LNCAP (cell line): ENCODE measurements around the gene IMPG2.

Source experiments
- TF ChIP-seq, protein P1 (sequence below): fragments of 450-650 bp; IDR thresholded peaks from 2 replicates; pipeline ENCODE4 v1.5.1; 2017; ENCODE audit warnings: mild to moderate bottlenecking

IMPG2 gene

DNA sequence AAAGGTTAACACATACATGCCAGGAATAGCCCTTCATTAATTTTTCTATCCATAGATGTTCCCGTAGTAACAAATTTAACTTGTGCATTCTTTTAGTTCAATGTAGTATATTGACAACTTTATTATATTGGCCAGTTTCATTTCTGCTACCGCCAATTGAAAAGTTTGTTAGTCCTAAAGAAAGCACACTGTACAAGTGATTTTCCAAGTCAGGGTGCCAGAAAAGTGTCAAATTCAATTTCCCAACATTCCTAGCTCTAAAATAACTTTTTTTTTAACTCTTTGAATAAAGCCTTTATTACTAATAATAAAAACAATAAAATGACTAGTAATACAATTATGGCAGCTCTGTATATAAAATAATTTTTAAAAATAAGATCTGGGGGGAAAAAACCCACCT, 68.9 kb downstream of the IMPG2 start:
- TF ChIP-seq, protein P1, sequence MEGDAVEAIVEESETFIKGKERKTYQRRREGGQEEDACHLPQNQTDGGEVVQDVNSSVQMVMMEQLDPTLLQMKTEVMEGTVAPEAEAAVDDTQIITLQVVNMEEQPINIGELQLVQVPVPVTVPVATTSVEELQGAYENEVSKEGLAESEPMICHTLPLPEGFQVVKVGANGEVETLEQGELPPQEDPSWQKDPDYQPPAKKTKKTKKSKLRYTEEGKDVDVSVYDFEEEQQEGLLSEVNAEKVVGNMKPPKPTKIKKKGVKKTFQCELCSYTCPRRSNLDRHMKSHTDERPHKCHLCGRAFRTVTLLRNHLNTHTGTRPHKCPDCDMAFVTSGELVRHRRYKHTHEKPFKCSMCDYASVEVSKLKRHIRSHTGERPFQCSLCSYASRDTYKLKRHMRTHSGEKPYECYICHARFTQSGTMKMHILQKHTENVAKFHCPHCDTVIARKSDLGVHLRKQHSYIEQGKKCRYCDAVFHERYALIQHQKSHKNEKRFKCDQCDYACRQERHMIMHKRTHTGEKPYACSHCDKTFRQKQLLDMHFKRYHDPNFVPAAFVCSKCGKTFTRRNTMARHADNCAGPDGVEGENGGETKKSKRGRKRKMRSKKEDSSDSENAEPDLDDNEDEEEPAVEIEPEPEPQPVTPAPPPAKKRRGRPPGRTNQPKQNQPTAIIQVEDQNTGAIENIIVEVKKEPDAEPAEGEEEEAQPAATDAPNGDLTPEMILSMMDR = no peak

DNA sequence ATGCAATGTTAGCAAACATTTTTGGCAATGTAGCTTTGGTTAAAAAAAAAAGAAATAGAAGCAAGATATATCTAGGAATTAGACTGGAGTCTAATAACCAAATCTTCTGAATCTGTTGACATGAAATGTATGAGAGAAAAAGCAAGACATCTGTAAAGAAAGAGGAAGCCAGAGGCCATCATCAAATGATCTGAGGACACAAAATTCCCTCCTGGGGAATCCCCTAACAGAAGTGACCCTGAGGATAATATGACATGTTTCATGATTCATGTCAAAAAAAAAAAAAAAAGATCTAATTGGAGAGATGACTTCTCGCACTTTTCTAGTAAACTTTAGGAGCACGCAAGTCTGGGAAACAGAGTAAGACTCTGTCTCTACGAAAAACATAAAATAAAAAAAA, 70.9 kb downstream of the IMPG2 start:
- TF ChIP-seq, protein P1 = no peak

DNA sequence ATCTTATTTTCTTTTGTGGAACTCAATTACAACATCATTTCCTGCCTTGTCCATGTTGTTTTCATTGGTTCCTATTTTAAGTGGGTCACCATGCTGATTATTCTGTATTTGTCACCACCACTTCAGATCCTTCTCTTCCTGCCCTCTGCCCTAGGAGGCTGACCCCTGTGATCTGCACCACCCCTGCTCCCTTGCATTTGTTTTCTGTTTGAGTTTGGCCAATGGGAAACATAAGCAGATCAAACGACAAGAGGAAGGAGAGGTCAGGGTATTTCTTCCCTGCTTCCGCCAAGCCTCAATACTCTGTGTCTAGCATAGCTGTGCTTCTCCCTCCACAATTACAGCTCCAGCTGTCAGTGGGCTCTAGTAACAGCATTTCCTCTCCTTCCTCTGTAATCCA, 71.6 kb downstream of the IMPG2 start:
- TF ChIP-seq, protein P1 = no peak

DNA sequence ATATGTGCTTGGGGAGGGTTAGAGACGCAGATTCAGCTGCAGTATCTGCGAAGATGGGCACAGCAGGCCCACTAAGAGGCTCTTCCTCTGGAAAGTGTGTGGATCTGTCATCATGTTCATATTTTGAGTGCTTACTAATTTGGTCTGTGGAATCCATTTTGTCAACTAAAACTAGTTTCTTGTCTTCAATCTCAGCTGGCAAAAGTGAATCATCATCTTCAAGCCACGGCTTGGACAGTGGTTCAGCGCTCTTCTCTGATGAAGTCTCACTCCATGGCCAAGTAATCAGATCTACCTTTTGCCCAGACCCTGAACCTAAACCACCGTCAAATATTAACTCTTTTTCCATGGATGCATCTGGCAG, 76.2 kb downstream of the IMPG2 start:
- TF ChIP-seq, protein P1 = no peak

DNA sequence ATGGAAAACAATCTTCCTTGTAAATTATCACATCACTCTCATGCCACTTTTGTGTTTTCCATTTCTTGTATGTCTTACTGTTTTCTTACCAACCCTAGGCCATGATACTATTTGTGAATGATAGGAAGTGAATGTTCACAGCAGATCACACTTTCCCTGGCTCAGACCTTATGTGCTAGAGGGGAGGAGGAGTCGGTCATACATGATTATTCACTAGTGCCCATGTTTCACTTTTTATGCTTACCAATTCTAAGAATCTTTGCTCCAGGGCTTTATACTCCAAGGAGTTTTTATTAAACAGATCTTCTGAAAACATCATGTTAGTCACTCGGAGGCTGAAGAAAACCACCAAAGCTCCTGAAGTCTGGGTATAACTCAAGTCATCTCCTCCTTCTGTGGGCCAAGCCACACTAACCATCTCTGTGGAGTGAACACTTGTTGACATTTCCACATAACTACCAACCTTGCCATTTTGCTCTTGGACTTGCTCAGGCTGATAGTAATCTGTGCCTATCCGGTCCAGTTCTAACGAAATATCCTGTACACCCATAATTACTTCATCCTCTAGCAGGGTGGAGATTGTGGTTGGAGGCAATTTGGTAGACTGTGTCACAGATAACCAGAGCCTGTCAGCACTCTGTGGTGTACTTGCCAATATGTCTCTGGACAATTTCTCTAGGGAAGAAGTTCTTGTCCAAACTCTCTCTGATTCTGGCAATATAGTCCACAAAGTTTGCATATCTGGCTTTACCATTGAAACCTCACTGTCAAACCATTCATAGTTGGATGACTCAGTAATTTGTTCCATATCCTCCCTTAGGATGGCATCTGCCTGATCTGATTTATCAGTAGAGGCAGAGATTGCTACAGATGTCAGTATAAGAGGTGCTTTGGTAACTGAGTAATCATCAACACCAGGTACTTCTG, 76.8 kb downstream of the IMPG2 start:
- TF ChIP-seq, protein P1 = no peak

DNA sequence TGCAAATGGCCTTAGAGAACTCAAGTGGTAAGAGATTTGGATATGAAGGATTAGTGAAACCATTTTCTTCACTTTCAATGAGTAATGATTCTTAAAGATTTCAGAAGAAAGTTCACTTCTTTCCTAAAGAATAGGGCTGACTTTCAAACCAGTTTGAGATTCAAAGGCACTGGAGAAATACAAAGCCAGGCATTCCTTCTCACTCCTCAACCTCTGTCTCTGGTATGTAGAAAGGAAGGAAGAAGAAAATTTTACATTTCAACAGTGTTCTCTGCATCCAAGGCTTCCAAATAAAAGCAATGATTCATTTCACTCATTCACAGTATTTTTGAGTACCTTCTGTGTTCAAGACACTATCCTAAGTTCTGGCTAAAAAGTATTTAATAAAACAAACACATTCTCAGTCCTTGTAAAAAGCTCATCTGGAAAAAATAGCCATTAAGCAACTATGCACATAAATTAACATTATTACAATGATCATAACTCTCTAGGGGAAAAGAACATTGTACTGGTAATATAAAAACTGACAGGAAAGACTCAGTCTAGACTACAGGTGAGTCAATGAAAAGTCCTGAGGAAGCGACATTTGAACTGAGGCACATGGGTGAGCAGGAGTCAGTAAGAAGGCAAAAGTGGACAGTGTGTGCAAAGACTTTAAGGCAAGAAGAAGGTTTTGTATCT, 79.5 kb downstream of the IMPG2 start:
- TF ChIP-seq, protein P1 = no peak

DNA sequence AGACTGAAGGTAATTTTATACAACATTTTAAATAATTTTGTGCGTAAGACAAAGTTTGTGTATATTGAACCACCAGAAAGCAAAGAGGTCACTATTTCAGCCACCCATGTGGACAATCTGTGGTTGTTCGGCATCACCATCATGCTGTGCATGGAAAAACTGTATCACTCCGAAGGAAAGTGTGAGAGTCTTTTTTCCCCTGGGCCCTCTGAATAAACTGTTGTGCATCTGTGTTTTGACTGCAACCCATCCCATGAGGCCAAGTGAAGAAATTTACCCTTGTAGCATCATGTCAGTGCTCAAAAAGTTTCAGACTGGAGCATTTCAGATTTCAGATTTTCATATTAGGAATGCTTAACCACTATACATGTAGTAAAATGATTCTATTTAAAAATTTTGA, 85.3 kb downstream of the IMPG2 start:
- TF ChIP-seq, protein P1 = no peak
